Calu3 (cell line): ENCODE data around the gene PLA2R1. TPM values are rescaled to one million over a fixed set of nuclear protein-coding genes. Genes with fewer than 3 reads are reported as not detected.

Experiments
- BruUV-seq: library from RNA; stranded (reverse); fragments of 400-500 nt; replicated peaks from 2 replicates; lab custom pipeline; 2021; lab: Mats Ljungman, UMichigan
- CTCF ChIA-PET: fragments of 300-600 bp; sonication (Branson Sonifier 250); formaldehyde crosslinking; loops from one replicate; lab custom pipeline; 2022; ENCODE audit warnings: antibody characterized with exemption; lab: Charles Lee
- DNase-seq: peaks from one replicate; pipeline ENCODE4 v3.0.0; 2022
- H3K27ac Mint-ChIP-seq: one replicate; pipeline ENCODE4 v1.8.0; 2022; ENCODE audit warnings: mixed read lengths; ENCODE audit not compliant: unreplicated experiment
- H3K27me3 Mint-ChIP-seq: one replicate; pipeline ENCODE4 v1.8.0; 2022; ENCODE audit warnings: mixed read lengths; ENCODE audit not compliant: unreplicated experiment
- H3K36me3 Mint-ChIP-seq: one replicate; pipeline ENCODE4 v1.8.0; 2022; ENCODE audit warnings: mild to moderate bottlenecking, moderate library complexity, mixed read lengths; ENCODE audit not compliant: insufficient read depth, unreplicated experiment
- H3K4me1 Mint-ChIP-seq: one replicate; pipeline ENCODE4 v1.8.0; 2022; ENCODE audit warnings: mild to moderate bottlenecking, low read depth, mixed read lengths; ENCODE audit not compliant: unreplicated experiment
- H3K4me3 Mint-ChIP-seq: one replicate; pipeline ENCODE4 v1.8.0; 2022; ENCODE audit warnings: mild to moderate bottlenecking, low read depth, moderate library complexity, mixed read lengths; ENCODE audit not compliant: unreplicated experiment
- H3K9me3 Mint-ChIP-seq: one replicate; pipeline ENCODE4 v1.8.0; 2022; ENCODE audit warnings: low read depth, mixed read lengths; ENCODE audit not compliant: unreplicated experiment
- intact Hi-C: fragments of 100-400 bp; cut with micrococcal nuclease; formaldehyde crosslinking; loops from one replicate; pipeline ENCODE4 v1.10.0; 2022; ENCODE audit not compliant: unreplicated experiment
- total RNA-seq: library from RNA; stranded (reverse); gene quantifications from 2 replicates; pipeline ENCODE4 v1.2.3, GENCODE V29; 2022
- TF ChIP-seq, protein P1 (sequence below): fragments of 200-600 bp; IDR thresholded peaks from one replicate; pipeline ENCODE4 v1.8.0; 2022; ENCODE audit warnings: antibody characterized with exemption; ENCODE audit not compliant: unreplicated experiment

The PLA2R1 gene
- total RNA-seq, 1 experiment from 2014 or later, result 5.8 TPM

DNA sequence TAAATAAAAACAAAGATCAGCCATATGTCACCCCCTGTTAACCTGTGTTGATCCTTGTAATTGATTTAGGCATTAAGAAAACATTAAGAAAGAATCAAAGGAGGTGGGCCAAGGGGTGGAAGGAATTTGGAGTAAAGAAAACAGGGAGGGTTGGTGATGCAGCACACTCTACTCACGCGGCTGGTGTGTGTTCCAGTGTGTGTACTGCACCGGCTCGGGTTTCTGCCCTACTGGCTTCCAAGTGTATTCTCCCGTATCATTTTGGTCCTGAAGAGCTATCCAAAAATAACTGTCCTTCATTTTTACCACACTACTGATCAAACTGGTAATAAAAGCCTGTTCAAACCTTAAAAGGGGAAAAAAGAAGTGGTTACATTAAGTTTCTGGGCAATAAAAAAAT, 56.9 kb downstream of the PLA2R1 start:
- Mint-ChIP-seq H3K4me3 (no peak overlapping the region), H3K4me1 (peaks cover 7% of the 10 kb centered on the region), H3K36me3 (no peaks in the 10 kb centered on the region), H3K9me3 (no peaks in the 10 kb centered on the region), H3K27me3 (no peaks in the 10 kb centered on the region), H3K27ac (no peak overlapping the region)
- no TSS peak for BruUV-seq
- intact Hi-C loops, result no loop called here
- CTCF ChIA-PET, result no interaction called here
- DNase-seq, result no peak
- TF ChIP-seq, protein P1, sequence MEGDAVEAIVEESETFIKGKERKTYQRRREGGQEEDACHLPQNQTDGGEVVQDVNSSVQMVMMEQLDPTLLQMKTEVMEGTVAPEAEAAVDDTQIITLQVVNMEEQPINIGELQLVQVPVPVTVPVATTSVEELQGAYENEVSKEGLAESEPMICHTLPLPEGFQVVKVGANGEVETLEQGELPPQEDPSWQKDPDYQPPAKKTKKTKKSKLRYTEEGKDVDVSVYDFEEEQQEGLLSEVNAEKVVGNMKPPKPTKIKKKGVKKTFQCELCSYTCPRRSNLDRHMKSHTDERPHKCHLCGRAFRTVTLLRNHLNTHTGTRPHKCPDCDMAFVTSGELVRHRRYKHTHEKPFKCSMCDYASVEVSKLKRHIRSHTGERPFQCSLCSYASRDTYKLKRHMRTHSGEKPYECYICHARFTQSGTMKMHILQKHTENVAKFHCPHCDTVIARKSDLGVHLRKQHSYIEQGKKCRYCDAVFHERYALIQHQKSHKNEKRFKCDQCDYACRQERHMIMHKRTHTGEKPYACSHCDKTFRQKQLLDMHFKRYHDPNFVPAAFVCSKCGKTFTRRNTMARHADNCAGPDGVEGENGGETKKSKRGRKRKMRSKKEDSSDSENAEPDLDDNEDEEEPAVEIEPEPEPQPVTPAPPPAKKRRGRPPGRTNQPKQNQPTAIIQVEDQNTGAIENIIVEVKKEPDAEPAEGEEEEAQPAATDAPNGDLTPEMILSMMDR, result no peak

- H3K36me3 Mint-ChIP-seq, result no peaks in the 10 kb centered on the region
- peak; percentile 5 for DNase-seq
- intact Hi-C loops, result no loop called here
- CTCF ChIA-PET, result no interaction called here
- H3K4me3 Mint-ChIP-seq, result no peak overlapping the region
- H3K9me3 Mint-ChIP-seq, result no peaks in the 10 kb centered on the region
- no peaks in the 10 kb centered on the region for H3K4me1 Mint-ChIP-seq
- no peaks in the 10 kb centered on the region for H3K27me3 Mint-ChIP-seq
- no TSS peak for BruUV-seq
- TF ChIP-seq, protein P1, result no peak
- no peak overlapping the region for H3K27ac Mint-ChIP-seq
Observed at GRCh38 chr2:159998961-159999360, 63.5 kb downstream of the PLA2R1 start.

DNA sequence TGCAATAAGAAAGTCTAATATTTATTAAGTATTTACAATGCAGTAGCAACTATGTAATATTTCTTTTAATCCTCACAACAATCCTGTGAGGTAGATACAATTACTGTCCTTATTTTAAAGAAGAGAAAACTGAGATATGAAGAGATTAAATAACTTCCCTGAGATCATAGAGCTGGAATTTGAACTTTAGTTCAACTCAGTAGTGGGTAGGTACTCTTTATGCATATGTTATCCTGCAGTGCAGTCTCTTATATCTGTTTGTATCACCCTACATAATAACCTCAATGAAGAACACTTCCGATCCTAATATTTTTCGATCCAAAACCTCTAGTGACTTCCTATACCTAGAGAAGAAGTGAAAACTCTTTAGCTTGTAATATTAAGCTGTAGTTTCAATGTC, 64.2 kb downstream of the PLA2R1 start:
- no peak overlapping the region for H3K4me3 Mint-ChIP-seq
- no peaks in the 10 kb centered on the region for H3K27me3 Mint-ChIP-seq
- no TSS peak for BruUV-seq
- H3K36me3 Mint-ChIP-seq, result no peaks in the 10 kb centered on the region
- intact Hi-C loops, result no loop called here
- H3K9me3 Mint-ChIP-seq, result no peaks in the 10 kb centered on the region
- no peak overlapping the region for H3K27ac Mint-ChIP-seq
- no peaks in the 10 kb centered on the region for H3K4me1 Mint-ChIP-seq
- TF ChIP-seq, protein P1, result no peak
- no peak for DNase-seq
- CTCF ChIA-PET, result interaction anchor here (0.5 kb wide), 1 partner anchor 377 kb away, joined by 3 read pairs; no protein-coding TSS in a partner anchor

GRCh38 chr2:159996792-159997546, 65.4 kb downstream of the PLA2R1 start:
- CTCF ChIA-PET, result no interaction called here
- intact Hi-C loops, result no loop called here
- Mint-ChIP-seq H3K36me3 (no peaks in the 10 kb centered on the region), H3K4me1 (no peaks in the 10 kb centered on the region), H3K4me3 (no peak overlapping the region), H3K27ac (no peak overlapping the region), H3K27me3 (no peaks in the 10 kb centered on the region), H3K9me3 (no peaks in the 10 kb centered on the region)
- TF ChIP-seq, protein P1, result no peak
- BruUV-seq, result no TSS peak
- DNase-seq, result no peak
